ENCODE measurements around the gene PGS1.

The PGS1 gene

GRCh38 chr17:78434455-78435329, 56.2 kb downstream of the PGS1 start:
- no peak for DNase-seq (ENCODE audit: insufficient read length)
- no peak for FAIRE-seq
- TF ChIP-seq TAF1 (IDR thresholded peaks at IDR 0.05; ENCODE audit: borderline replicate concordance, low read depth, low read length): no peak
- TF ChIP-seq POLR2AphosphoS5 (IDR thresholded peaks at IDR 0.05; ENCODE audit: low read depth, low read length): no peak
- TF ChIP-seq POLR2A (IDR thresholded peaks at IDR 0.05; ENCODE audit: low read depth, low read length): no peak

GRCh38 chr17:78435330-78436005, 57.0 kb downstream of the PGS1 start:
- DNase-seq (ENCODE audit: insufficient read length) (no peak), FAIRE-seq (no peak)
- no peak for TF ChIP-seq POLR2A (IDR thresholded peaks at IDR 0.05; ENCODE audit: low read depth, low read length)
- no peak for TF ChIP-seq TAF1 (IDR thresholded peaks at IDR 0.05; ENCODE audit: borderline replicate concordance, low read depth, low read length)
- no peak for TF ChIP-seq POLR2AphosphoS5 (IDR thresholded peaks at IDR 0.05; ENCODE audit: low read depth, low read length)

- TF ChIP-seq POLR2A (IDR thresholded peaks at IDR 0.05; ENCODE audit: low read depth, low read length) (no peak), POLR2AphosphoS5 (IDR thresholded peaks at IDR 0.05; ENCODE audit: low read depth, low read length) (no peak), TAF1 (IDR thresholded peaks at IDR 0.05; ENCODE audit: borderline replicate concordance, low read depth, low read length) (no peak)
- no peak for FAIRE-seq
- DNase-seq (ENCODE audit: insufficient read length): no peak
These were observed 59.2 kb downstream of the PGS1 start for GRCh38 chr17:78437508-78438169.

GRCh38 chr17:78438271-78438691, 59.8 kb downstream of the PGS1 start:
- DNase-seq (ENCODE audit: insufficient read length) (no peak), FAIRE-seq (no peak)
- TF ChIP-seq TAF1 (IDR thresholded peaks at IDR 0.05; ENCODE audit: borderline replicate concordance, low read depth, low read length) (no peak), POLR2A (IDR thresholded peaks at IDR 0.05; ENCODE audit: low read depth, low read length) (no peak), POLR2AphosphoS5 (IDR thresholded peaks at IDR 0.05; ENCODE audit: low read depth, low read length) (no peak)

GRCh38 chr17:78438694-78439325, 60.4 kb downstream of the PGS1 start:
- no peak for DNase-seq (ENCODE audit: insufficient read length)
- TF ChIP-seq TAF1 (IDR thresholded peaks at IDR 0.05; ENCODE audit: borderline replicate concordance, low read depth, low read length): no peak
- TF ChIP-seq POLR2A (IDR thresholded peaks at IDR 0.05; ENCODE audit: low read depth, low read length): no peak
- no peak for TF ChIP-seq POLR2AphosphoS5 (IDR thresholded peaks at IDR 0.05; ENCODE audit: low read depth, low read length)
- no peak for FAIRE-seq

- no peak for TF ChIP-seq POLR2AphosphoS5 (IDR thresholded peaks at IDR 0.05; ENCODE audit: low read depth, low read length)
- TF ChIP-seq TAF1 (IDR thresholded peaks at IDR 0.05; ENCODE audit: borderline replicate concordance, low read depth, low read length): no peak
- TF ChIP-seq POLR2A (IDR thresholded peaks at IDR 0.05; ENCODE audit: low read depth, low read length): no peak
- FAIRE-seq (no peak), DNase-seq (ENCODE audit: insufficient read length) (no peak)
These were observed 63.0 kb downstream of the PGS1 start for GRCh38 chr17:78441271-78441971.

- FAIRE-seq (no peak), DNase-seq (ENCODE audit: insufficient read length) (no peak)
- no peak for TF ChIP-seq POLR2A (IDR thresholded peaks at IDR 0.05; ENCODE audit: low read depth, low read length)
- TF ChIP-seq POLR2AphosphoS5 (IDR thresholded peaks at IDR 0.05; ENCODE audit: low read depth, low read length): no peak
- TF ChIP-seq TAF1 (IDR thresholded peaks at IDR 0.05; ENCODE audit: borderline replicate concordance, low read depth, low read length): no peak
These were observed 64.3 kb downstream of the PGS1 start for GRCh38 chr17:78442648-78443218.

GRCh38 chr17:78444392-78444791, 65.9 kb downstream of the PGS1 start:
- FAIRE-seq: no peak

GRCh38 chr17:78446833-78447232, 68.4 kb downstream of the PGS1 start:
- no peak for DNase-seq (ENCODE audit: insufficient read length)
- no peak for TF ChIP-seq TAF1 (IDR thresholded peaks at IDR 0.05; ENCODE audit: borderline replicate concordance, low read depth, low read length)
- TF ChIP-seq POLR2A (IDR thresholded peaks at IDR 0.05; ENCODE audit: low read depth, low read length): no peak
- TF ChIP-seq POLR2AphosphoS5 (IDR thresholded peaks at IDR 0.05; ENCODE audit: low read depth, low read length): no peak
- FAIRE-seq: no peak

More at GRCh38 chr17:78444392-78444791, 65.9 kb downstream of the PGS1 start:
- no peak for DNase-seq (ENCODE audit: insufficient read length)
- no peak for TF ChIP-seq POLR2A (IDR thresholded peaks at IDR 0.05; ENCODE audit: low read depth, low read length)
- no peak for TF ChIP-seq TAF1 (IDR thresholded peaks at IDR 0.05; ENCODE audit: borderline replicate concordance, low read depth, low read length)
- no peak for TF ChIP-seq POLR2AphosphoS5 (IDR thresholded peaks at IDR 0.05; ENCODE audit: low read depth, low read length)

GRCh38 chr17:78448356-78448993, 70.0 kb downstream of the PGS1 start:
- no peak for FAIRE-seq
- TF ChIP-seq TAF1 (IDR thresholded peaks at IDR 0.05; ENCODE audit: borderline replicate concordance, low read depth, low read length): no peak
- TF ChIP-seq POLR2AphosphoS5 (IDR thresholded peaks at IDR 0.05; ENCODE audit: low read depth, low read length): no peak
- no peak for TF ChIP-seq POLR2A (IDR thresholded peaks at IDR 0.05; ENCODE audit: low read depth, low read length)
- no peak for DNase-seq (ENCODE audit: insufficient read length)

All from GM12892 (cell line).